ACC112 (cell line): ENCODE data around the gene KRT4.
A peak's percentile ranks its signal among the peaks of the same experiment; 100 is the strongest.

Source experiments
- H2AFZ ChIP-seq: fragments of 200-600 bp; sonication (generic); one replicate; pipeline ENCODE4 v1.6.0; 2017; ENCODE audit warnings: antibody characterized with exemption, low read length; ENCODE audit not compliant: unreplicated experiment
- H3K27ac ChIP-seq: fragments of 200-600 bp; sonication (generic); 2 replicates; pipeline ENCODE4 v1.5.1; 2014; ENCODE audit warnings: low read depth, mild to moderate bottlenecking, antibody characterized with exemption, low read length, moderate library complexity
- H3K27me3 ChIP-seq: fragments of 200-600 bp; sonication (generic); 2 replicates; pipeline ENCODE4 v1.6.1; 2014; ENCODE audit warnings: mild to moderate bottlenecking, antibody characterized with exemption, low read length, moderate library complexity, mixed read lengths; ENCODE audit not compliant: insufficient read depth
- H3K36me3 ChIP-seq: fragments of 200-600 bp; sonication (generic); 2 replicates; pipeline ENCODE4 v1.6.1; 2016; ENCODE audit warnings: mild to moderate bottlenecking, antibody characterized with exemption, low read length, moderate library complexity, mixed read lengths; ENCODE audit not compliant: insufficient read depth
- H3K4me1 ChIP-seq: fragments of 200-600 bp; sonication (generic); one replicate; pipeline ENCODE4 v1.6.1; 2016; ENCODE audit warnings: low read length, mixed read lengths; ENCODE audit not compliant: insufficient read depth, unreplicated experiment, control insufficient read depth
- H3K4me3 ChIP-seq: fragments of 200-600 bp; sonication (generic); 2 replicates; pipeline ENCODE4 v1.5.1; 2014; ENCODE audit warnings: mild to moderate bottlenecking, low read depth, low read length
- H3K79me2 ChIP-seq: fragments of 200-600 bp; sonication (generic); one replicate; pipeline ENCODE4 v1.6.0; 2016; ENCODE audit warnings: low read length; ENCODE audit not compliant: control insufficient read depth, unreplicated experiment, insufficient read depth

KRT4 gene

GRCh38 chr12:52848661-52849255, 34.8 kb upstream of the KRT4 start, which contains the start of gene KRT78:
Gene KRT78, minus strand, starts transcription at chr12:52848994. Its CDS starts 64 bp downstream, at chr12:52848930.
- no peak within 1 kb of the TSS for H3K4me3 ChIP-seq
- H3K4me1 ChIP-seq: peaks cover 13% of the 10 kb centered on the region
- H3K79me2 ChIP-seq: no peaks in the 10 kb centered on the region
- no peak within 1 kb of the TSS for H3K27ac ChIP-seq
- H3K27me3 ChIP-seq: peaks cover 28% of the 10 kb centered on the region
- no peak within 1 kb of the TSS for H2AFZ ChIP-seq
- no peaks in the 10 kb centered on the region for H3K36me3 ChIP-seq

- H3K27ac ChIP-seq: peak overlapping the region; percentile 72
- peaks cover 17% of the 10 kb centered on the region for H3K27me3 ChIP-seq
- H3K4me1 ChIP-seq: peaks cover 13% of the 10 kb centered on the region
- H2AFZ ChIP-seq: peak overlapping the region; percentile 61
- no peaks in the 10 kb centered on the region for H3K79me2 ChIP-seq
- no peaks in the 10 kb centered on the region for H3K36me3 ChIP-seq
- H3K4me3 ChIP-seq: no peak overlapping the region
Measured at GRCh38 chr12:52847335-52848102, 33.6 kb upstream of the KRT4 start.

- H3K27me3 ChIP-seq: peaks cover 15% of the 10 kb centered on the region
- no peak overlapping the region for H3K4me3 ChIP-seq
- H3K79me2 ChIP-seq: no peaks in the 10 kb centered on the region
- no peak overlapping the region for H2AFZ ChIP-seq
- H3K27ac ChIP-seq: no peak overlapping the region
- peaks cover 13% of the 10 kb centered on the region for H3K4me1 ChIP-seq
- H3K36me3 ChIP-seq: no peaks in the 10 kb centered on the region
Measured at GRCh38 chr12:52846356-52846970, 32.5 kb upstream of the KRT4 start.

- no peaks in the 10 kb centered on the region for H3K36me3 ChIP-seq
- no peak overlapping the region for H2AFZ ChIP-seq
- H3K4me3 ChIP-seq: no peak overlapping the region
- no peaks in the 10 kb centered on the region for H3K79me2 ChIP-seq
- no peak overlapping the region for H3K27ac ChIP-seq
- peaks cover 10% of the 10 kb centered on the region; the same call in 1 of the 2 replicates for H3K27me3 ChIP-seq
- peaks cover 13% of the 10 kb centered on the region for H3K4me1 ChIP-seq
Measured at GRCh38 chr12:52845946-52846345, 32.0 kb upstream of the KRT4 start.

GRCh38 chr12:52844386-52844785, 30.5 kb upstream of the KRT4 start:
- H3K4me3 ChIP-seq: no peak overlapping the region
- no peak overlapping the region for H3K27ac ChIP-seq
- no peak overlapping the region for H2AFZ ChIP-seq
- H3K4me1 ChIP-seq: peaks cover 13% of the 10 kb centered on the region
- H3K27me3 ChIP-seq: peaks cover 4% of the 10 kb centered on the region; the same call in 1 of the 2 replicates
- H3K36me3 ChIP-seq: no peaks in the 10 kb centered on the region
- H3K79me2 ChIP-seq: no peaks in the 10 kb centered on the region

GRCh38 chr12:52839436-52840105, 25.7 kb upstream of the KRT4 start:
- Histone ChIP-seq H3K4me1 (peaks cover 28% of the 10 kb centered on the region), H2AFZ (no peak overlapping the region), H3K36me3 (no peaks in the 10 kb centered on the region), H3K27ac (no peak overlapping the region), H3K27me3 (peaks cover 4% of the 10 kb centered on the region; the same call in 1 of the 2 replicates), H3K79me2 (no peaks in the 10 kb centered on the region), H3K4me3 (no peak overlapping the region)

- no peaks in the 10 kb centered on the region for H3K36me3 ChIP-seq
- H3K27me3 ChIP-seq: peaks cover 4% of the 10 kb centered on the region; the same call in 1 of the 2 replicates
- H3K79me2 ChIP-seq: no peaks in the 10 kb centered on the region
- no peak overlapping the region for H3K27ac ChIP-seq
- no peak overlapping the region for H2AFZ ChIP-seq
- no peak overlapping the region for H3K4me3 ChIP-seq
- H3K4me1 ChIP-seq: peaks cover 28% of the 10 kb centered on the region
Measured at GRCh38 chr12:52838609-52839435, 24.9 kb upstream of the KRT4 start.

- peak overlapping the region; percentile 40 for H3K27ac ChIP-seq
- H3K79me2 ChIP-seq: no peaks in the 10 kb centered on the region
- H3K4me1 ChIP-seq: peaks cover 28% of the 10 kb centered on the region
- H3K4me3 ChIP-seq: no peak overlapping the region
- H2AFZ ChIP-seq: no peak overlapping the region
- H3K27me3 ChIP-seq: peaks cover 4% of the 10 kb centered on the region; the same call in 1 of the 2 replicates
- no peaks in the 10 kb centered on the region for H3K36me3 ChIP-seq
Measured at GRCh38 chr12:52837781-52838608, 24.1 kb upstream of the KRT4 start.

- Histone ChIP-seq H3K27ac (peak overlapping the region; percentile 40), H3K4me1 (peaks cover 28% of the 10 kb centered on the region), H2AFZ (no peak overlapping the region), H3K79me2 (no peaks in the 10 kb centered on the region), H3K4me3 (no peak overlapping the region), H3K36me3 (no peaks in the 10 kb centered on the region), H3K27me3 (peaks cover 4% of the 10 kb centered on the region; the same call in 1 of the 2 replicates)
Measured at GRCh38 chr12:52837413-52837741, 23.5 kb upstream of the KRT4 start.
